ENCODE measurements around the gene ERGIC1.

DNA sequence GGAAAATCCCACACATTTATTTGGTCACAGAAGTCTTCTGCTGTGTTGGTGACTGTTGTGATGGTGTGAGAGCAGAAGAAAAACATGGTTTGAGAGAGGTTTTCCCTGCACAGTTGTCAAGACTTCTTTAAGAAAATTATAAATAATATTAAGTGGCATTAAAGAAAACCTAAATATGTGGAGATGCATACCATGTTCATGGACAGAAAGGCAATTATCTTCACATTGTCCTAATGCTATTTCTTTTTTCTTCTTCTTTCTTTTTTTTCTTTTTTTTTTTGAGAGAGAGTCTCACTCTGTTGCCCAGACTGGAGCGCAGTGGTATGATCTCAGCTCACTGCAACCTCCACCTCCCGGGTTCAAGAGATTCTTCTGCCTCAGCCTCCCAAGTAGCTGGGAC lies 24.3 kb upstream of the ERGIC1 start:
- TF ChIP-seq CTCF (IDR thresholded peaks at IDR 0.05; ENCODE audit: insufficient read depth, low read depth, low read length): no peak
- no peak for TF ChIP-seq EZH2 (IDR thresholded peaks at IDR 0.05; ENCODE audit: insufficient read depth, low read length)

Data from astrocyte (in vitro differentiated cells and primary cell).